Measurements from ENCODE around the gene OR52B2. TPM values are rescaled to one million over a fixed set of nuclear protein-coding genes. Genes with fewer than 3 reads are reported as not detected.

Gene OR52B2
- total RNA-seq, 4 donors from 2014 or later: 1.2 TPM; not detected in 3

- Histone ChIP-seq H3K27me3 (no peaks in the 10 kb centered on the region), H3K27ac (no peak overlapping the region), H3K4me3 (no peak overlapping the region), H3K36me3 (no peaks in the 10 kb centered on the region), H3K4me1 (no peaks in the 10 kb centered on the region), H3K9me3 (no peaks in the 10 kb centered on the region)
- no peak for DNase-seq (ENCODE audit: low spot score in 2 of 2)
- WGBS, 2 donors: 75 to 84% methylated on average over 4 of the region's 4 CpGs
- TF ChIP-seq POLR2A (IDR thresholded peaks at IDR 0.05) (no peak), CTCF (IDR thresholded peaks at IDR 0.05) (no peak), EP300 (IDR thresholded peaks at IDR 0.05) (no peak)
Measured at GRCh38 chr11:6197466-6198200, 27.5 kb upstream of the OR52B2 start.

GRCh38 chr11:6196396-6196795 lies 26.3 kb upstream of the OR52B2 start:
- no peak overlapping the region for H3K4me3 ChIP-seq
- DNase-seq (ENCODE audit: low spot score in 2 of 2): no peak
- H3K4me1 ChIP-seq: no peaks in the 10 kb centered on the region
- 31% methylated on average over 4 of the region's 4 CpGs for WGBS, 2 donors
- TF ChIP-seq EP300 (IDR thresholded peaks at IDR 0.05): no peak
- TF ChIP-seq POLR2A (IDR thresholded peaks at IDR 0.05): no peak
- TF ChIP-seq CTCF (IDR thresholded peaks at IDR 0.05): no peak
- no peaks in the 10 kb centered on the region for H3K27me3 ChIP-seq
- H3K36me3 ChIP-seq: no peaks in the 10 kb centered on the region
- no peaks in the 10 kb centered on the region for H3K9me3 ChIP-seq
- no peak overlapping the region for H3K27ac ChIP-seq

- 33 to 47% methylated on average over 1 of the region's 1 CpG for WGBS, 2 donors
- TF ChIP-seq CTCF (IDR thresholded peaks at IDR 0.05) (no peak), EP300 (IDR thresholded peaks at IDR 0.05) (no peak), POLR2A (IDR thresholded peaks at IDR 0.05) (no peak)
- Histone ChIP-seq H3K4me3 (no peak overlapping the region), H3K27me3 (no peaks in the 10 kb centered on the region), H3K27ac (no peak overlapping the region), H3K9me3 (no peaks in the 10 kb centered on the region), H3K4me1 (no peaks in the 10 kb centered on the region), H3K36me3 (no peaks in the 10 kb centered on the region)
- no peak for DNase-seq (ENCODE audit: low spot score in 2 of 2)
Measured at GRCh38 chr11:6194065-6194581, 24.0 kb upstream of the OR52B2 start.

- no peak for DNase-seq (ENCODE audit: low spot score in 2 of 2)
- no peak overlapping the region for H3K27ac ChIP-seq
Measured at GRCh38 chr11:6191742-6192141, 21.6 kb upstream of the OR52B2 start.

GRCh38 chr11:6175440-6175839 lies 5.3 kb upstream of the OR52B2 start:
- TF ChIP-seq CTCF (IDR thresholded peaks at IDR 0.05): no peak
- TF ChIP-seq EP300 (IDR thresholded peaks at IDR 0.05): no peak
- TF ChIP-seq POLR2A (IDR thresholded peaks at IDR 0.05): no peak
- peaks cover 0 to 3% (median 0%) of the 10 kb centered on the region in 4 donors for H3K4me1 ChIP-seq
- peaks cover 0 to 7% (median 0%) of the 10 kb centered on the region in 4 donors for H3K9me3 ChIP-seq
- no peaks in the 10 kb centered on the region for H3K27me3 ChIP-seq
- DNase-seq (ENCODE audit: low spot score in 2 of 2): no peak
- H3K36me3 ChIP-seq: no peaks in the 10 kb centered on the region
- no peak overlapping the region for H3K4me3 ChIP-seq
- no peak overlapping the region for H3K27ac ChIP-seq
- WGBS, 2 donors: 66 to 71% methylated on average over 2 of the region's 2 CpGs

More at GRCh38 chr11:6191742-6192141, 21.6 kb upstream of the OR52B2 start:
- H3K36me3 ChIP-seq: no peaks in the 10 kb centered on the region
- no peak for TF ChIP-seq POLR2A (IDR thresholded peaks at IDR 0.05)
- no peaks in the 10 kb centered on the region for H3K4me1 ChIP-seq
- no peaks in the 10 kb centered on the region for H3K9me3 ChIP-seq
- H3K27me3 ChIP-seq: no peaks in the 10 kb centered on the region
- H3K4me3 ChIP-seq: no peak overlapping the region
